Neural progenitor cell (in vitro differentiated cells): ENCODE data around the gene S100A4. TPM values are rescaled to one million over a fixed set of nuclear protein-coding genes. Genes with fewer than 3 reads are reported as not detected.
A peak's percentile ranks its signal among the peaks of the same experiment; 100 is the strongest.

Experiments used
- DNase-seq: peaks from one replicate; pipeline ENCODE4 v3.0.0-alpha.2; 2016; ENCODE audit warnings: low spot score
- H2AFZ ChIP-seq: fragments of 200-600 bp; sonication (generic); replicated peaks from 2 replicates; pipeline ENCODE4 v1.6.1; 2016; ENCODE audit warnings: antibody characterized with exemption
- H3F3A ChIP-seq: fragments of 200-600 bp; sonication (generic); 2 replicates; pipeline ENCODE4 v1.6.1; 2016; ENCODE audit warnings: antibody characterized with exemption, low read depth
- H3K27ac ChIP-seq: fragments of 200-600 bp; sonication (generic); 2 replicates; pipeline ENCODE4 v1.5.1; 2016; ENCODE audit warnings: mild to moderate bottlenecking
- H3K27me3 ChIP-seq: fragments of 200-600 bp; sonication (generic); 2 replicates; pipeline ENCODE4 v1.6.1; 2016; ENCODE audit warnings: mild to moderate bottlenecking, moderate library complexity
- H3K36me3 ChIP-seq: fragments of 200-600 bp; sonication (generic); 2 replicates; pipeline ENCODE4 v1.5.1; 2016
- H3K4me1 ChIP-seq: fragments of 200-600 bp; sonication (generic); 2 replicates; pipeline ENCODE4 v1.6.1; 2016; ENCODE audit warnings: mixed run types
- H3K4me2 ChIP-seq: fragments of 200-600 bp; sonication (generic); 2 replicates; pipeline ENCODE4 v1.6.1; 2016
- H3K4me3 ChIP-seq: fragments of 200-600 bp; sonication (generic); 2 replicates; pipeline ENCODE4 v1.5.1; 2016
- H3K79me2 ChIP-seq: fragments of 200-600 bp; sonication (generic); 2 replicates; pipeline ENCODE4 v1.6.1; 2016; ENCODE audit warnings: low read depth
- H3K9ac ChIP-seq: fragments of 200-600 bp; sonication (generic); 2 replicates; pipeline ENCODE4 v1.6.1; 2016
- H3K9me3 ChIP-seq: fragments of 200-600 bp; sonication (generic); 2 replicates; pipeline ENCODE4 v1.5.1; 2016; ENCODE audit warnings: low read depth
- H4K20me1 ChIP-seq: fragments of 200-600 bp; sonication (generic); 2 replicates; pipeline ENCODE4 v1.6.1; 2016; ENCODE audit warnings: low read depth
- H3K27ac Mint-ChIP-seq: 3 replicates; pipeline ENCODE4 v1.8.0; 2021; ENCODE audit warnings: mixed read lengths
- H3K27me3 Mint-ChIP-seq: 2 replicates; pipeline ENCODE4 v1.8.0; 2022; ENCODE audit warnings: low read depth, mild to moderate bottlenecking, inconsistent platforms, moderate library complexity, mixed read lengths; ENCODE audit not compliant: insufficient read depth
- H3K36me3 Mint-ChIP-seq: 3 replicates; pipeline ENCODE4 v1.8.0; 2021; ENCODE audit warnings: mixed read lengths
- H3K4me1 Mint-ChIP-seq: 3 replicates; pipeline ENCODE4 v1.8.0; 2021; ENCODE audit warnings: mixed read lengths
- H3K4me3 Mint-ChIP-seq: 3 replicates; pipeline ENCODE4 v1.8.0; 2021; ENCODE audit warnings: mild to moderate bottlenecking, moderate library complexity, mixed read lengths
- H3K9me3 Mint-ChIP-seq: 3 replicates; pipeline ENCODE4 v1.8.0; 2020; ENCODE audit warnings: mixed read lengths
- EZH2 ChIP-seq: fragments of 200-600 bp; sonication (generic); IDR thresholded peaks from 2 replicates; pipeline ENCODE4 v1.6.1; 2017; ENCODE audit warnings: antibody characterized with exemption, mild to moderate bottlenecking, moderate library complexity
- EZH2phosphoT487 ChIP-seq: fragments of 200-600 bp; sonication (generic); IDR thresholded peaks from 2 replicates; pipeline ENCODE4 v1.6.1; 2017; ENCODE audit warnings: antibody characterized with exemption
- total RNA-seq: library from RNA; depleted of rRNA; stranded (reverse); fragments of >200 nt; gene quantifications from 2 replicates; pipeline ENCODE4 v1.2.3, GENCODE V29; 2015; ENCODE audit warnings: low replicate concordance
- TF ChIP-seq, protein P1 (sequence below): fragments of 200-600 bp; sonication (generic); IDR thresholded peaks from 2 replicates; pipeline ENCODE4 v1.5.1; 2017; ENCODE audit warnings: antibody characterized with exemption, mild to moderate bottlenecking

Gene S100A4
- total RNA-seq, 1 donor from 2014 or later: 34.3 TPM

DNA sequence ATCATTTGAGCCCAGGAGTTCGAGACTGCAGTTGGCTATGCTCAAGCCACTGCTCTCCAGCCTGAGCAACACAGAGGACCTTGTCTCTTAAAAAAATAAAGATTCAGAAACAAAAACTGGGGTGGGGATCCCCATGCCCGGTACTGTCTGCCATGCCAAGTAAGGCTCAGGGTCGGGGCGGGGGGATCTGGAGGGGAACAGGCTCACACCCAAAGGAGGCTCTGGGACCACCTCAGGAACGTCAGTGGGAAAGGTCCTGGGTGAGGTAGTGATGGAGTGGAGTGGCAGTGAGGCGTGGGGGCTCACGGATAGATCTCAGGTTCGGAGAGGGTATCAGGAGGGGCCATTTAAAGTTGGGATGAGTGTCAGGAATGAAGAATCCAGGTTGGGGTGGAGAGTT, 765 bp upstream of the S100A4 start:
- Histone ChIP-seq H3K27ac (no peak overlapping the region), H3K36me3 (no peaks in the 10 kb centered on the region), H3K9me3 (no peaks in the 10 kb centered on the region), H3K4me1 (peaks cover 30% of the 10 kb centered on the region), H3K9ac (no peak overlapping the region), H3K4me3 (no peak overlapping the region), H3K79me2 (no peaks in the 10 kb centered on the region), H3K4me2 (peak overlapping the region; percentile 24), H2AFZ (no peak overlapping the region), H3K27me3 (no peaks in the 10 kb centered on the region), H3F3A (no peaks in the 10 kb centered on the region), H4K20me1 (no peaks in the 10 kb centered on the region)
- TF ChIP-seq, protein P1, sequence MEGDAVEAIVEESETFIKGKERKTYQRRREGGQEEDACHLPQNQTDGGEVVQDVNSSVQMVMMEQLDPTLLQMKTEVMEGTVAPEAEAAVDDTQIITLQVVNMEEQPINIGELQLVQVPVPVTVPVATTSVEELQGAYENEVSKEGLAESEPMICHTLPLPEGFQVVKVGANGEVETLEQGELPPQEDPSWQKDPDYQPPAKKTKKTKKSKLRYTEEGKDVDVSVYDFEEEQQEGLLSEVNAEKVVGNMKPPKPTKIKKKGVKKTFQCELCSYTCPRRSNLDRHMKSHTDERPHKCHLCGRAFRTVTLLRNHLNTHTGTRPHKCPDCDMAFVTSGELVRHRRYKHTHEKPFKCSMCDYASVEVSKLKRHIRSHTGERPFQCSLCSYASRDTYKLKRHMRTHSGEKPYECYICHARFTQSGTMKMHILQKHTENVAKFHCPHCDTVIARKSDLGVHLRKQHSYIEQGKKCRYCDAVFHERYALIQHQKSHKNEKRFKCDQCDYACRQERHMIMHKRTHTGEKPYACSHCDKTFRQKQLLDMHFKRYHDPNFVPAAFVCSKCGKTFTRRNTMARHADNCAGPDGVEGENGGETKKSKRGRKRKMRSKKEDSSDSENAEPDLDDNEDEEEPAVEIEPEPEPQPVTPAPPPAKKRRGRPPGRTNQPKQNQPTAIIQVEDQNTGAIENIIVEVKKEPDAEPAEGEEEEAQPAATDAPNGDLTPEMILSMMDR: no peak
- TF ChIP-seq EZH2phosphoT487: no peak
- TF ChIP-seq EZH2: no peak
- DNase-seq: no peak
- peak overlapping the region; percentile 84 for H3K27ac Mint-ChIP-seq
- H3K9me3 Mint-ChIP-seq: peaks cover 4% of the 10 kb centered on the region
- peaks cover 20% of the 10 kb centered on the region for H3K27me3 Mint-ChIP-seq
- peaks cover 79% of the 10 kb centered on the region for H3K4me1 Mint-ChIP-seq
- H3K4me3 Mint-ChIP-seq: no peak overlapping the region
- no peaks in the 10 kb centered on the region for H3K36me3 Mint-ChIP-seq

DNA sequence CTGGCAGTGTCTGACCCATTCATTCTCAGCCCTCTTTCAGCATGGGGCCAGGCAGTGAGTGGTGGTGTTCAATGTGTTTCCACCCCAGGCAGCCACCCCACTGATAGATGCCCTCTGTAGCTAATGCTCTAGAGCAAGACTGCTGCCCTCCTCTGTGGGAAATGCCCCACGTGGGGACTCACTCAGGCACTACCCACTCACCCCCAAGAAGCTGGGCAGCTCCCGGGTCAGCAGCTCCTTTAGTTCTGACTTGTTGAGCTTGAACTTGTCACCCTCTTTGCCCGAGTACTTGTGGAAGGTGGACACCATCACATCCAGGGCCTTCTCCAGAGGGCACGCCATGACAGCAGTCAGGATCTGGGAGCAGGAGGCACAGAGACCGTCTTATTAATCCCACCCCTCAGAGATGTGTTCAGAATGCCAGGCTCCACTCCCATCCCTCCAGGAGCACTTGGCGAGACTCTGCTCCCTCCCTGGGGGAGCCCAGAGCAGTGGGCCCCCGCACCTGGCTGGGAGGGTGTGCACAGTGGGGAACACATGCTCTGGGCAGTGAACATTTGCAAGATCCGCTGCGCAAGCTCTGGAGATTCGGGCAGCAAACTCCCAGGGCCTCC, 1.0 kb downstream of the S100A4 start:
- Histone ChIP-seq H4K20me1 (no peaks in the 10 kb centered on the region), H3K4me2 (peak overlapping the region; percentile 52), H3K79me2 (no peaks in the 10 kb centered on the region), H3K9ac (no peak overlapping the region), H3K4me3 (no peak overlapping the region), H3K27me3 (no peaks in the 10 kb centered on the region), H3F3A (no peaks in the 10 kb centered on the region), H2AFZ (peak overlapping the region; percentile 17), H3K36me3 (no peaks in the 10 kb centered on the region), H3K4me1 (peaks cover 30% of the 10 kb centered on the region), H3K27ac (no peak overlapping the region), H3K9me3 (no peaks in the 10 kb centered on the region)
- Mint-ChIP-seq H3K27ac (peak overlapping the region; percentile 97), H3K9me3 (peaks cover 4% of the 10 kb centered on the region), H3K4me3 (peak overlapping the region; percentile 55), H3K4me1 (peaks cover 75% of the 10 kb centered on the region), H3K27me3 (peaks cover 19% of the 10 kb centered on the region), H3K36me3 (no peaks in the 10 kb centered on the region)
- no peak for DNase-seq
- TF ChIP-seq, protein P1: no peak

DNA sequence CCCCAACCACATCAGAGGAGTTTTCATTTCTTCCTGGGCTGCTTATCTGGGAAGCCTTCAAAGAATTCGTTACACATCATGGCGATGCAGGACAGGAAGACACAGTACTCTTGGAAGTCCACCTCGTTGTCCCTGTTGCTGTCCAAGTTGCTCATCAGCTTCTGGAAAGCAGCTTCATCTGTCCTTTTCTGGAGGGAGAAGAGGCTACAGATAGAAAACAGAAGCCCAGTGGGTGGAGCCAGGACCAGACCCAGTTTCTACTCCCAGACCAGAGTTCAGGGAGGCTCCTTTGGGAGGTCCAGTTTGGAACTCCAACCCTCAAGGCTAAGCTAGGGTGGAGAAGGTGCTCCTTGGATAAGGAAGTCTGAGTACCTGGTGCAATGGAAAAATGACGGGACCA, 1.9 kb downstream of the S100A4 start:
- H3K36me3 Mint-ChIP-seq: no peaks in the 10 kb centered on the region
- no peak overlapping the region for H2AFZ ChIP-seq
- no peak overlapping the region for H3K27ac Mint-ChIP-seq
- H3K4me1 Mint-ChIP-seq: peaks cover 67% of the 10 kb centered on the region
- H3K27me3 ChIP-seq: no peaks in the 10 kb centered on the region
- no peak overlapping the region for H3K4me3 ChIP-seq
- TF ChIP-seq EZH2 (no peak), EZH2phosphoT487 (no peak)
- TF ChIP-seq, protein P1: no peak
- no peak overlapping the region for H3K27ac ChIP-seq
- no peak for DNase-seq
- no peaks in the 10 kb centered on the region for H3K79me2 ChIP-seq
- H3K9me3 ChIP-seq: no peaks in the 10 kb centered on the region
- no peaks in the 10 kb centered on the region for H3F3A ChIP-seq
- peaks cover 21% of the 10 kb centered on the region for H3K27me3 Mint-ChIP-seq
- H3K4me3 Mint-ChIP-seq: no peak overlapping the region
- H3K4me2 ChIP-seq: no peak overlapping the region
- H3K4me1 ChIP-seq: peaks cover 30% of the 10 kb centered on the region
- no peaks in the 10 kb centered on the region for H3K36me3 ChIP-seq
- no peaks in the 10 kb centered on the region for H4K20me1 ChIP-seq
- H3K9ac ChIP-seq: no peak overlapping the region
- peaks cover 4% of the 10 kb centered on the region for H3K9me3 Mint-ChIP-seq
